Measurements from ENCODE around the gene NUDT8.
A peak's percentile ranks its signal among the peaks of the same experiment; 100 is the strongest.

DNA sequence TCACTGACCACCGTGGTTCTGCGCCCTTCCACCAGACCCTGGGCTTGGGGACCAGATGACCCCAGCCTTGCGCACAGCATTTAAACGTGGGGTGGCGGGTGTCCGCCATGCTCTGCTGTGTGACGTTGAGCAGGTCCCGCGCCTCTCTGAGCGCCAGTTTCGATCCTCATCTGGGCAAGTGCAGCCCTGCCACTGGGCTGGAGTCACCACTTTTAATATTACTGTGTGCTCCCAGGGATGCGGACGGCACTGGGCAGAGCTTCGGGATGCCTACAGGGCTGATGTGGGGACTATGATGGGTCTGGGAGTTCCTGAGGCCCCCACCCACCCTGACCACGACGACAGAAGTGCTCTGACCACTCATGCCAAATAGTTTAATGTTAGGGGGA, 1.2 kb upstream of the NUDT8 start:
- TF ChIP-seq, protein P1, sequence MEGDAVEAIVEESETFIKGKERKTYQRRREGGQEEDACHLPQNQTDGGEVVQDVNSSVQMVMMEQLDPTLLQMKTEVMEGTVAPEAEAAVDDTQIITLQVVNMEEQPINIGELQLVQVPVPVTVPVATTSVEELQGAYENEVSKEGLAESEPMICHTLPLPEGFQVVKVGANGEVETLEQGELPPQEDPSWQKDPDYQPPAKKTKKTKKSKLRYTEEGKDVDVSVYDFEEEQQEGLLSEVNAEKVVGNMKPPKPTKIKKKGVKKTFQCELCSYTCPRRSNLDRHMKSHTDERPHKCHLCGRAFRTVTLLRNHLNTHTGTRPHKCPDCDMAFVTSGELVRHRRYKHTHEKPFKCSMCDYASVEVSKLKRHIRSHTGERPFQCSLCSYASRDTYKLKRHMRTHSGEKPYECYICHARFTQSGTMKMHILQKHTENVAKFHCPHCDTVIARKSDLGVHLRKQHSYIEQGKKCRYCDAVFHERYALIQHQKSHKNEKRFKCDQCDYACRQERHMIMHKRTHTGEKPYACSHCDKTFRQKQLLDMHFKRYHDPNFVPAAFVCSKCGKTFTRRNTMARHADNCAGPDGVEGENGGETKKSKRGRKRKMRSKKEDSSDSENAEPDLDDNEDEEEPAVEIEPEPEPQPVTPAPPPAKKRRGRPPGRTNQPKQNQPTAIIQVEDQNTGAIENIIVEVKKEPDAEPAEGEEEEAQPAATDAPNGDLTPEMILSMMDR (conservative IDR thresholded peaks at IDR 0.05; ENCODE audit: low read length) = peak; percentile 25; the same call in 1 of the 2 replicates
- TF ChIP-seq EZH2phosphoT487 (IDR thresholded peaks at IDR 0.05; ENCODE audit: borderline replicate concordance) = no peak
